ENCODE results near the gene RBBP6. TPM values are rescaled to one million over a fixed set of nuclear protein-coding genes. Genes with fewer than 3 reads are reported as not detected.
"Not testable (repeated sequence)": the region's sequence is repeated elsewhere in the genome, so short reads cannot be mapped to it uniquely, and the experiment has no call there.

The RBBP6 gene
- total RNA-seq, 2 experiments from 2014 or later: 77.2 to 88.9 TPM

GRCh38 chr16:24598777-24599437 lies 59.5 kb downstream of the RBBP6 start:
- no peak for ATAC-seq (ENCODE audit: low read depth)
- Mint-ChIP-seq H3K9me3 (no peaks in the 10 kb centered on the region), H3K4me1 (no peaks in the 10 kb centered on the region), H3K27me3 (peaks cover 26% of the 10 kb centered on the region), H3K27ac (no peak overlapping the region), H3K36me3 (no peaks in the 10 kb centered on the region), H3K4me3 (no peak overlapping the region)
- no peak for DNase-seq
- POLR2A ChIA-PET: no interaction called here

GRCh38 chr16:24609417-24609739 lies 70.0 kb downstream of the RBBP6 start:
- Mint-ChIP-seq H3K27me3 (peaks cover 51% of the 10 kb centered on the region), H3K4me1 (no peaks in the 10 kb centered on the region), H3K9me3 (no peaks in the 10 kb centered on the region), H3K4me3 (no peak overlapping the region), H3K36me3 (no peaks in the 10 kb centered on the region), H3K27ac (no peak overlapping the region)
- DNase-seq (no peak), ATAC-seq (ENCODE audit: low read depth) (no peak)
- POLR2A ChIA-PET: no interaction called here

DNA sequence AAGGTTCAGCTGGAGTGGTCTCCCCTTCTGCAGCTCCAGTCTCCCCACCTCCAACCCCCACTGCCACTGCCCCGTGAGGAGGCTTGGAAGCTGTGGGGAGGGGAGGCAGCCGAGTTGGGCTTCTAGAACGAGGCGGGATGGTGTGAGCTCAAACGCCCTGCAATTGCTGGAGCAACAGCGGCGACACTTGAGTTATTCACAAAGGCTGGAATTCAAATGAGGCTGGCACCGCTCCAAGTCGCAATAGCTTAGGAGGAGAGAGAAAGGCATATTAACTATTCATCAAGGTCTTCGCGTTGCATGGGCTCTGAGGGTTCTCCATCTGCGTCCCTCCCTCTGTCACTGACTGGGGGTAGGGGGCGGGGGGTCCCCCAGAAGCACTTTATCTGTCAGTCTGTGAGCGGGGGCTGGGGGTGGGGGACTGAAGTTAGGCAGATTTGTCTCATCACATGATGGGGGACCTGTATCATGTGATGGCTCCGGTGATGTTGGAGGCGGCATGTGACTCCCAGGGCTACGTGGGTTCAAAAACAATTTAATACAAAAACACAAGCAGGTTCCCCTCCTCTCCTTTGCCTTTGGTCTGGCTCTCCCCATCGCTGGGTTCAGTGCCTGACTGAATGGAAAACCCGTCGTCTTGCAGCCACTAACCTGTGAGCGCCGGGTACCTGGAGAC lies 70.5 kb downstream of the RBBP6 start:
- no peaks in the 10 kb centered on the region for H3K36me3 Mint-ChIP-seq
- no peak overlapping the region for H3K4me3 Mint-ChIP-seq
- DNase-seq (no peak), ATAC-seq (ENCODE audit: low read depth) (no peak)
- no peak overlapping the region for H3K27ac Mint-ChIP-seq
- no peaks in the 10 kb centered on the region for H3K9me3 Mint-ChIP-seq
- POLR2A ChIA-PET: no interaction called here
- H3K27me3 Mint-ChIP-seq: peaks cover 51% of the 10 kb centered on the region
- H3K4me1 Mint-ChIP-seq: no peaks in the 10 kb centered on the region

- DNase-seq (peak; percentile 33), ATAC-seq (ENCODE audit: low read depth) (peak; percentile 30)
- Mint-ChIP-seq H3K9me3 (no peaks in the 10 kb centered on the region), H3K4me3 (peak overlapping the region; percentile 32), H3K36me3 (no peaks in the 10 kb centered on the region), H3K4me1 (no peaks in the 10 kb centered on the region), H3K27me3 (peaks cover 52% of the 10 kb centered on the region), H3K27ac (no peak overlapping the region)
- POLR2A ChIA-PET: no interaction called here
These were observed 71.0 kb downstream of the RBBP6 start for GRCh38 chr16:24610416-24610755.

- Mint-ChIP-seq H3K9me3 (no peaks in the 10 kb centered on the region), H3K36me3 (no peaks in the 10 kb centered on the region), H3K27me3 (peaks cover 52% of the 10 kb centered on the region), H3K27ac (no peak overlapping the region), H3K4me1 (no peaks in the 10 kb centered on the region), H3K4me3 (no peak overlapping the region)
- ATAC-seq (ENCODE audit: low read depth) (no peak), DNase-seq (no peak)
- POLR2A ChIA-PET: no interaction called here
These were observed 71.9 kb downstream of the RBBP6 start for GRCh38 chr16:24611310-24611709.

- ATAC-seq (ENCODE audit: low read depth): no peak
- Mint-ChIP-seq H3K4me3 (no peak overlapping the region), H3K27me3 (peaks cover 46% of the 10 kb centered on the region), H3K27ac (no peak overlapping the region), H3K36me3 (no peaks in the 10 kb centered on the region), H3K4me1 (no peaks in the 10 kb centered on the region), H3K9me3 (no peaks in the 10 kb centered on the region)
- no peak for DNase-seq
- POLR2A ChIA-PET: interaction anchor here (0.6 kb wide), 1 partner anchor 200 kb away, joined by 5 read pairs; no protein-coding TSS in a partner anchor
These were observed 73.3 kb downstream of the RBBP6 start for GRCh38 chr16:24612656-24613055.

- H3K9me3 Mint-ChIP-seq; ATAC-seq (ENCODE audit: low read depth); POLR2A ChIA-PET; H3K36me3 Mint-ChIP-seq; H3K4me1 Mint-ChIP-seq; H3K27ac Mint-ChIP-seq; H3K4me3 Mint-ChIP-seq; DNase-seq: not testable (repeated sequence)
- H3K27me3 Mint-ChIP-seq: peaks cover 40% of the 10 kb centered on the region
These were observed 73.9 kb downstream of the RBBP6 start for GRCh38 chr16:24613267-24613666.

GRCh38 chr16:24617502-24617901 lies 78.1 kb downstream of the RBBP6 start:
- DNase-seq (no peak), ATAC-seq (ENCODE audit: low read depth) (no peak)
- Mint-ChIP-seq H3K27ac (no peak overlapping the region), H3K27me3 (peaks cover 6% of the 10 kb centered on the region), H3K36me3 (no peaks in the 10 kb centered on the region), H3K4me1 (no peaks in the 10 kb centered on the region), H3K9me3 (no peaks in the 10 kb centered on the region), H3K4me3 (no peak overlapping the region)
- POLR2A ChIA-PET: no interaction called here

Other genes with a start within 250 kb of the RBBP6 start
- 10 to 100 TPM; 46.8 to 53.1 TPM for gene TNRC6A, start 190.1 kb downstream of the RBBP6 start, total RNA-seq